K562 (cell line): ENCODE results near the gene GRIP1. TPM values are rescaled to one million over a fixed set of nuclear protein-coding genes. Genes with fewer than 3 reads are reported as not detected.

ENCODE experiments used
- ATAC-seq: fragments of 200-7000 bp; cut with Tn5 transposase; 3 replicates; pipeline ENCODE4 v1.9.1; 2020; ENCODE audit warnings: moderate library complexity
- BruUV-seq: library from RNA; stranded (reverse); fragments of 400-500 nt; replicated peaks from 2 replicates; lab custom pipeline; 2021; lab: Mats Ljungman, UMichigan
- CTCF ChIA-PET: fragments of 300-600 bp; formaldehyde crosslinking; extraction: SDS; loops from one replicate; lab custom pipeline; 2021; ENCODE audit warnings: low intra/inter-chr PET ratio; lab: Yijun Ruan, JAX
- POLR2A ChIA-PET: fragments of 300-600, 350-650 bp; sonication (Branson Sonifier 250); formaldehyde crosslinking; extraction: SDS; loops from one replicate; lab custom pipeline; 2021; ENCODE audit warnings: antibody characterized with exemption, inconsistent platforms; lab: Yijun Ruan, JAX
- DNase-seq, 4 experiments: peaks; one replicate each; pipeline versions ENCODE4 v3.0.0 to v3.0.0-alpha.2; 2011 to 2018; ENCODE audit warnings: low spot score in 3 of 4, mixed read lengths in 3 of 4; ENCODE audit errors: extremely low read depth in 1 of 4
- FAIRE-seq: peaks from 2 replicates; lab custom pipeline; 2011; peaks lifted over from hg19 to GRCh38; lab: Jason Lieb, UNC
- H2AFZ ChIP-seq: 2 replicates; pipeline ENCODE4 v1.6.0; 2011; ENCODE audit warnings: low read depth, low read length, control low read depth, inconsistent platforms
- H3K27ac ChIP-seq: fragments of 200-600 bp; 3 replicates; pipeline ENCODE4 v1.8.0; 2011; ENCODE audit warnings: low read depth, mild to moderate bottlenecking, control low read depth, inconsistent platforms, low read length, moderate library complexity, mixed read lengths; ENCODE audit errors: extremely low read depth
- H3K27me3 ChIP-seq, 2 experiments: fragments of 300-600 bp in 1 of 2; 2 replicates in 1 of 2; 3 replicates in 1 of 2; pipeline versions ENCODE4 v1.6.0 to v1.8.0; 2011; ENCODE audit warnings: inconsistent platforms in 2 of 2, low read length in 2 of 2, mild to moderate bottlenecking in 1 of 2, mixed read lengths in 1 of 2, moderate library complexity in 1 of 2; ENCODE audit not compliant: control insufficient read depth in 2 of 2, insufficient read depth in 2 of 2
- H3K36me3 ChIP-seq: fragments of 300-600 bp; 3 replicates; pipeline ENCODE4 v1.8.0; 2011; ENCODE audit warnings: mild to moderate bottlenecking, low read length, inconsistent platforms; ENCODE audit not compliant: control insufficient read depth, insufficient read depth
- H3K4me1 ChIP-seq, 2 experiments: fragments of 200-600 bp in 1 of 2; replicated peaks in 1 of 2; 2 replicates in 1 of 2; 3 replicates in 1 of 2; pipeline versions ENCODE4 v1.5.1 to v1.8.0; 2011; ENCODE audit warnings: inconsistent platforms in 2 of 2, low read length in 2 of 2, mild to moderate bottlenecking in 1 of 2, mixed read lengths in 1 of 2, moderate library complexity in 1 of 2; ENCODE audit not compliant: control insufficient read depth in 2 of 2, insufficient read depth in 2 of 2
- H3K4me2 ChIP-seq: 2 replicates; pipeline ENCODE4 v1.6.1; 2011; ENCODE audit warnings: low read length, control low read depth, inconsistent platforms, mixed read lengths; ENCODE audit not compliant: insufficient read depth
- H3K4me3 ChIP-seq: fragments of 200-600 bp; sonication (generic), shearing (Covaris generic); 2 replicates; pipeline ENCODE4 v1.5.1; 2016; ENCODE audit warnings: control low read depth, inconsistent platforms
- H3K79me2 ChIP-seq: fragments of 200-600 bp; 3 replicates; pipeline ENCODE4 v1.8.0; 2011; ENCODE audit warnings: low read length, inconsistent platforms; ENCODE audit not compliant: control insufficient read depth, insufficient read depth
- H3K9ac ChIP-seq, 2 experiments: 2 replicates each; pipeline versions ENCODE4 v1.6.0 to v1.6.1; 2011; ENCODE audit warnings: low read depth in 2 of 2, low read length in 2 of 2, control low read depth in 1 of 2, inconsistent platforms in 1 of 2, mild to moderate bottlenecking in 1 of 2, mixed read lengths in 1 of 2; ENCODE audit not compliant: insufficient read depth in 1 of 2
- H3K9me1 ChIP-seq: one replicate; pipeline ENCODE4 v1.6.0; 2011; ENCODE audit warnings: inconsistent platforms, mild to moderate bottlenecking, low read length, moderate library complexity; ENCODE audit not compliant: control insufficient read depth, insufficient read depth
- H3K9me3 ChIP-seq: replicated peaks from 2 replicates; pipeline ENCODE4 v1.5.1; 2011; ENCODE audit warnings: low read depth, low read length, inconsistent platforms; ENCODE audit not compliant: control insufficient read depth, insufficient read depth
- H4K20me1 ChIP-seq: replicated peaks from 2 replicates; pipeline ENCODE4 v1.6.1; 2011; ENCODE audit warnings: low read length, inconsistent platforms, mixed read lengths; ENCODE audit not compliant: control insufficient read depth, insufficient read depth
- BRF1 ChIP-seq: IDR thresholded peaks from 3 replicates; pipeline ENCODE4 v1.6.1; 2011; ENCODE audit warnings: borderline replicate concordance, mild to moderate bottlenecking; ENCODE audit not compliant: insufficient read length; ENCODE audit errors: extremely low read depth
- CEBPG ChIP-seq, 3 experiments: fragments of 200-800 bp in 1 of 3; sonication (Bioruptor generic) in 1 of 3; sonication (generic) in 1 of 3; formaldehyde crosslinking in 1 of 3; IDR thresholded peaks in 2 of 3; conservative IDR thresholded peaks in 1 of 3; 2 replicates each; pipeline versions ENCODE4 v1.6.1 to v1.8.0; 2016 to 2022; ENCODE audit warnings: missing compliant biosample characterization in 2 of 3, missing genetic modification characterization in 2 of 3, mild to moderate bottlenecking in 1 of 3, missing genetic modification reagents in 1 of 3
- DPF2 ChIP-seq: fragments of 450-650 bp; IDR thresholded peaks from 2 replicates; pipeline ENCODE4 v1.6.1; 2016
- FIP1L1 ChIP-seq: fragments of 200-400 bp; formaldehyde crosslinking; IDR thresholded peaks from 2 replicates; pipeline ENCODE4 v1.6.1; 2018; ENCODE audit warnings: mild to moderate bottlenecking, low read depth, low read length; ENCODE audit not compliant: poor library complexity, severe bottlenecking
- FOSL1 ChIP-seq: fragments of 200-800 bp; sonication (Bioruptor generic); conservative IDR thresholded peaks from 2 replicates; pipeline ENCODE4 v1.6.1; 2016; ENCODE audit warnings: missing genetic modification characterization, missing compliant biosample characterization
- FOXJ3 ChIP-seq: sonication (generic); formaldehyde crosslinking; IDR thresholded peaks from 2 replicates; pipeline ENCODE4 v1.4.0; 2020; ENCODE audit warnings: mild to moderate bottlenecking, missing genetic modification reagents
- GABPA ChIP-seq: fragments of 200-800 bp; sonication (Bioruptor generic); conservative IDR thresholded peaks from 2 replicates; pipeline ENCODE4 v1.6.1; 2016; ENCODE audit warnings: low read depth, missing genetic modification characterization, missing compliant biosample characterization
- HMGXB4 ChIP-seq: sonication (generic); formaldehyde crosslinking; IDR thresholded peaks from 2 replicates; pipeline ENCODE4 v1.8.1; 2023; ENCODE audit warnings: mild to moderate bottlenecking, missing genetic modification reagents
- NCOA6 ChIP-seq: fragments of 450-650 bp; IDR thresholded peaks from 2 replicates; pipeline ENCODE4 v1.6.1; 2017; ENCODE audit warnings: mild to moderate bottlenecking
- POLR2AphosphoS2 ChIP-seq: IDR thresholded peaks from 2 replicates; pipeline ENCODE4 v1.6.1; 2012; ENCODE audit warnings: low read length, improper control_type of control experiment
- POLR3A ChIP-seq: IDR thresholded peaks from 2 replicates; pipeline ENCODE4 v1.6.1; 2011; ENCODE audit warnings: borderline replicate concordance, mild to moderate bottlenecking, moderate library complexity; ENCODE audit not compliant: insufficient read length, insufficient read depth; ENCODE audit errors: extremely low read depth
- RHOXF2B ChIP-seq: fragments of 250-450 bp; sonication (Bioruptor Pico); conservative IDR thresholded peaks from 2 replicates; pipeline ENCODE4 v1.5.1; 2021
- ZNF232 ChIP-seq: sonication (generic); formaldehyde crosslinking; IDR thresholded peaks from 2 replicates; pipeline ENCODE4 v1.8.0; 2022; ENCODE audit warnings: mild to moderate bottlenecking, missing genetic modification reagents
- ZNF263 ChIP-seq: sonication (generic); formaldehyde crosslinking; IDR thresholded peaks from 2 replicates; pipeline ENCODE4 v1.8.0; 2022; ENCODE audit warnings: mild to moderate bottlenecking, missing genetic modification reagents, borderline replicate concordance
- ZNF395 ChIP-seq: fragments of 200-800 bp; sonication (Bioruptor generic); IDR thresholded peaks from 2 replicates; pipeline ENCODE4 v1.6.1; 2017; ENCODE audit warnings: missing genetic modification characterization, missing compliant biosample characterization
- ZNF551 ChIP-seq: fragments of 250-450 bp; sonication (Bioruptor Pico); IDR thresholded peaks from 2 replicates; pipeline ENCODE4 v1.5.0; 2021; ENCODE audit warnings: mild to moderate bottlenecking, moderate library complexity
- ZNF717 ChIP-seq: fragments of 250-450 bp; sonication (Bioruptor Pico); IDR thresholded peaks from 2 replicates; pipeline ENCODE4 v1.5.0; 2021
- in situ Hi-C: fragments of 300-500 bp; cut with MboI; formaldehyde crosslinking; loops from 4 replicates; pipeline ENCODE4 v1.15.0; 2018; ENCODE audit warnings: inconsistent platforms, mixed read lengths
- intact Hi-C: fragments of 100-400 bp; cut with micrococcal nuclease; formaldehyde crosslinking; loops from 2 replicates; pipeline ENCODE4 v1.14.2; 2022
- polyA plus RNA-seq, 8 experiments: library from polyadenylated mRNA; depleted of rRNA in 4 of 8; stranded (reverse) in 5 of 8; unstranded in 3 of 8; fragments of >200 nt; fragmentation: Nextera tagmentation in 2 of 8; fragmentation: Illumina TruSeq in 1 of 8; extraction: Ambion mirVana in 2 of 8; extraction: Trizol in 1 of 8; gene quantifications; 2 replicates each; pipeline versions ENCODE4 v1.2.1 to v1.2.3, GENCODE V29; 2011 to 2014; ENCODE audit warnings: inconsistent platforms in 1 of 8, missing spikeins in 1 of 8
- total RNA-seq, 7 experiments: library from RNA; depleted of rRNA in 6 of 7; stranded (reverse); fragments of >200 nt in 6 of 7; fragmentation: Illumina TruSeq in 2 of 7; extraction: Trizol in 2 of 7; gene quantifications; 2 replicates each; pipeline versions ENCODE4 v1.2.1 to v1.2.3, GENCODE V29; 2011 to 2021; ENCODE audit warnings: low replicate concordance in 1 of 7
- TF ChIP-seq, protein P1 (sequence below), 3 experiments: IDR thresholded peaks in 2 of 3; conservative IDR thresholded peaks in 1 of 3; 2 replicates each; pipeline ENCODE4 v1.5.1; 2011 to 2012; ENCODE audit warnings: low read length in 3 of 3, mild to moderate bottlenecking in 3 of 3, control low read depth in 2 of 3, improper control_type of control experiment in 1 of 3, inconsistent platforms in 1 of 3, low read depth in 1 of 3, mixed read lengths in 1 of 3, moderate library complexity in 1 of 3; ENCODE audit not compliant: insufficient read depth in 2 of 3

GRIP1 gene
- total and polyA plus RNA-seq, 9 of the 15 experiments (the other 6 are each of a cell fraction or from before 2014, with no cell fraction given): 0.28 to 1.2 (median 0.45) TPM

- H3K9ac ChIP-seq: no peak overlapping the region
- no peaks in the 10 kb centered on the region for H3K9me3 ChIP-seq
- no peaks in the 10 kb centered on the region for H4K20me1 ChIP-seq
- H3K79me2 ChIP-seq: no peaks in the 10 kb centered on the region
- H3K4me2 ChIP-seq: no peak overlapping the region
- CTCF ChIA-PET: no interaction called here
- BruUV-seq: no TSS peak
- no peaks in the 10 kb centered on the region for H3K27me3 ChIP-seq
- no peak overlapping the region for H3K27ac ChIP-seq
- no peak for ATAC-seq
- DNase-seq: no peak
- no peak overlapping the region for H3K4me3 ChIP-seq
- FAIRE-seq: no peak
- H3K9me1 ChIP-seq: no peaks in the 10 kb centered on the region
- in situ Hi-C loops: no loop called here
- no peaks in the 10 kb centered on the region for H3K4me1 ChIP-seq
- POLR2A ChIA-PET: no interaction called here
- H3K36me3 ChIP-seq: no peaks in the 10 kb centered on the region
- no peak overlapping the region for H2AFZ ChIP-seq
- intact Hi-C loops: no loop called here
- TF ChIP-seq, protein P1, sequence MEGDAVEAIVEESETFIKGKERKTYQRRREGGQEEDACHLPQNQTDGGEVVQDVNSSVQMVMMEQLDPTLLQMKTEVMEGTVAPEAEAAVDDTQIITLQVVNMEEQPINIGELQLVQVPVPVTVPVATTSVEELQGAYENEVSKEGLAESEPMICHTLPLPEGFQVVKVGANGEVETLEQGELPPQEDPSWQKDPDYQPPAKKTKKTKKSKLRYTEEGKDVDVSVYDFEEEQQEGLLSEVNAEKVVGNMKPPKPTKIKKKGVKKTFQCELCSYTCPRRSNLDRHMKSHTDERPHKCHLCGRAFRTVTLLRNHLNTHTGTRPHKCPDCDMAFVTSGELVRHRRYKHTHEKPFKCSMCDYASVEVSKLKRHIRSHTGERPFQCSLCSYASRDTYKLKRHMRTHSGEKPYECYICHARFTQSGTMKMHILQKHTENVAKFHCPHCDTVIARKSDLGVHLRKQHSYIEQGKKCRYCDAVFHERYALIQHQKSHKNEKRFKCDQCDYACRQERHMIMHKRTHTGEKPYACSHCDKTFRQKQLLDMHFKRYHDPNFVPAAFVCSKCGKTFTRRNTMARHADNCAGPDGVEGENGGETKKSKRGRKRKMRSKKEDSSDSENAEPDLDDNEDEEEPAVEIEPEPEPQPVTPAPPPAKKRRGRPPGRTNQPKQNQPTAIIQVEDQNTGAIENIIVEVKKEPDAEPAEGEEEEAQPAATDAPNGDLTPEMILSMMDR (IDR thresholded peaks at IDR 0.05 in 2 of 3, conservative IDR thresholded peaks at IDR 0.05 in 1 of 3; ENCODE audit: insufficient read depth in 2 of 3, low read depth in 1 of 3, low read length in 3 of 3): no peak
- no peak for TF ChIP-seq GABPA (tag)
- TF ChIP-seq ZNF232 (CRISPR knock-in tag): no peak
- TF ChIP-seq POLR2AphosphoS2: no peak
- no peak for TF ChIP-seq ZNF395
- no peak for TF ChIP-seq RHOXF2B (CRISPR knock-in tag)
- no peak for TF ChIP-seq BRF1
- no peak for TF ChIP-seq NCOA6
- no peak for TF ChIP-seq FOXJ3 (CRISPR knock-in tag)
- TF ChIP-seq ZNF551 (CRISPR knock-in tag): no peak
- TF ChIP-seq HMGXB4 (CRISPR knock-in tag): no peak
- TF ChIP-seq POLR3A: no peak
- TF ChIP-seq DPF2: no peak
- TF ChIP-seq CEBPG (CRISPR knock-in tag; IDR thresholded peaks at IDR 0.05): no peak
- no peak for TF ChIP-seq CEBPG (tag; conservative IDR thresholded peaks at IDR 0.05 in 1 of 2, IDR thresholded peaks at IDR 0.05 in 1 of 2)
- no peak for TF ChIP-seq ZNF263
- no peak for TF ChIP-seq FIP1L1
- no peak for TF ChIP-seq ZNF717
- no peak for TF ChIP-seq FOSL1 (tag)
Measured at GRCh38 chr12:66552716-66553115, 126.2 kb downstream of the GRIP1 start.
